ENCODE results near the gene MMP21.

Gene MMP21

DNA sequence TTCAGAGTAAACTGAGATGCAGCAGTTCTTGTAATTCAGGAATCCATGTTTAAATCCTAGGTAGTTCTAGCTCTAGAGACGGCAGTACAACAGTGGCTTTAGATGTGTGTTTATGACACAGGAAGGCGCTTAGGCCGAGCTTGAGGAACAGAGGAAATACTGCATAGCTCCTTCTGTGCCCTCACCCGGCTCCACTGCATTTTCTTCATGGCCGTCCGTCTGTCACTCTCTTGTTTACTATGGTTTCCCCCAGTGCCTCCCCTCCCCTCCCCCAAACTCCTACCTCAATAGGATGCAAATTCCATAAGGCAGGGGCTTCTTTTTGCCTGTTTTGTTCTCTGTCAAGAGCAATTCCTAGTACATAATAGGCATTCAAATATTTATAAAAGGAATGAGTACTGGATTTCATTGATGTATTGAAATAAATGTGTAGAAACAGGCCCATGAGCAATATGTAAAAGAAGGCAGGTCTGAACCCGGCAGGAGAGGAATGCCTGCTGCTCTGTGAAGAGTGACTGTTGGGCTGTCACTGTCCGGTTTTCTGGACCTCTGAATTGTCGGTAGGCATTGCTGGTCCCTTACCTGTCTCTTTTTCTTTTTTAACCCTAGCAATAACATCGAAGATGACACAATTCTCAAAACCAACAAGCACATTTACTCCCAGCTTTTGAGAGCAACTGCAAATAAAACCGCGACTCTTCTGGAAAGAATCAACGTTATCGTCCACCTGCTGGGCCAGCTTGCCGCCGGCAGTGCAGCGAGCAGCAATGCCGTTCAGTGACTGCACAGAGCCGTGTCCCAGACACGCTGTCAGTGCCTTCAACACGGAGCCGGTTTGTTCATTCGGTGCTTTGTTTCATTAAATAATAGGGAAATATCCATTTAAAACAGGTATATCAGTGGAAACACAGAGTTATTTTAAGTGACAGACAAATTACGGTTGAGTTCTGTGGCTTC is 12.7 kb downstream of the MMP21 start:
- TF ChIP-seq ZNF384 (IDR thresholded peaks at IDR 0.05) (no peak), L3MBTL2 (conservative IDR thresholded peaks at IDR 0.05) (no peak), ARNT (IDR thresholded peaks at IDR 0.05) (no peak), LEF1 (IDR thresholded peaks at IDR 0.05; ENCODE audit: borderline replicate concordance) (no peak), SUZ12 (IDR thresholded peaks at IDR 0.05) (no peak), FOXA1 (IDR thresholded peaks at IDR 0.05) (no peak), CTBP1 (IDR thresholded peaks at IDR 0.05; ENCODE audit: borderline replicate concordance) (no peak), NFRKB (IDR thresholded peaks at IDR 0.05) (no peak), TARDBP (IDR thresholded peaks at IDR 0.05) (no peak), ELF4 (IDR thresholded peaks at IDR 0.05) (no peak), SP1 (IDR thresholded peaks at IDR 0.05) (no peak), FOXM1 (IDR thresholded peaks at IDR 0.05; ENCODE audit: borderline replicate concordance) (no peak), FOXK2 (IDR thresholded peaks at IDR 0.05) (no peak), BHLHE40 (IDR thresholded peaks at IDR 0.05; ENCODE audit: borderline replicate concordance) (no peak), HDGF (IDR thresholded peaks at IDR 0.05; ENCODE audit: borderline replicate concordance) (no peak)
- TF ChIP-seq, protein P1, sequence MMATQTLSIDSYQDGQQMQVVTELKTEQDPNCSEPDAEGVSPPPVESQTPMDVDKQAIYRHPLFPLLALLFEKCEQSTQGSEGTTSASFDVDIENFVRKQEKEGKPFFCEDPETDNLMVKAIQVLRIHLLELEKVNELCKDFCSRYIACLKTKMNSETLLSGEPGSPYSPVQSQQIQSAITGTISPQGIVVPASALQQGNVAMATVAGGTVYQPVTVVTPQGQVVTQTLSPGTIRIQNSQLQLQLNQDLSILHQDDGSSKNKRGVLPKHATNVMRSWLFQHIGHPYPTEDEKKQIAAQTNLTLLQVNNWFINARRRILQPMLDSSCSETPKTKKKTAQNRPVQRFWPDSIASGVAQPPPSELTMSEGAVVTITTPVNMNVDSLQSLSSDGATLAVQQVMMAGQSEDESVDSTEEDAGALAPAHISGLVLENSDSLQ (IDR thresholded peaks at IDR 0.05): no peak
- ChIA-PET CTCF (no interaction called here), POLR2A (interaction anchor here (0.6 kb wide), 1 partner anchor 44 kb away, joined by 3 read pairs; the partner anchor contains the start of gene EDRF1)
- DNase-seq (ENCODE audit: extremely low spot score): no peak

DNA sequence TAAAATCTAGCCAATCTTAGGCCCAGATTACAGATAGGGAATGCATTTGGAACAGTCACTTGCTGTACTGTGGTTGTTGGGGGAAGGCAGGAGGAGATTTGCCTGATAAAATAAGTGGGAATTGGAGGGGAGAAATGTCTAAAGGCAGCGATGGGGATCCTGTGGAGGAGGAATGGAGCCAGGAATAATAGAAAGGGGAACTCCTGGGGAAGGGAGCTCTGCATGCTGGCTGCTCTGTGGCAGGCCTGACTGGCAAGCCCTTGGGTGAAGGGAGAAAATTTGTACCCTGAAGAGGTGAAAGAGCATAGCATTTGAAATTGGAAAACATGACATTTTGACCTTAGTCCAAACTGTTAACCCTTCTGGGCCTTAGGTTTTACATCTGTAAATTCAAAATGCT is 13.7 kb downstream of the MMP21 start:
- CTCF ChIA-PET: no interaction called here
- TF ChIP-seq LEF1 (IDR thresholded peaks at IDR 0.05; ENCODE audit: borderline replicate concordance) (no peak), BHLHE40 (IDR thresholded peaks at IDR 0.05; ENCODE audit: borderline replicate concordance) (no peak), L3MBTL2 (conservative IDR thresholded peaks at IDR 0.05) (no peak), CTBP1 (IDR thresholded peaks at IDR 0.05; ENCODE audit: borderline replicate concordance) (no peak), SP1 (IDR thresholded peaks at IDR 0.05) (no peak), FOXA1 (IDR thresholded peaks at IDR 0.05) (no peak), TARDBP (IDR thresholded peaks at IDR 0.05) (no peak), ELF4 (IDR thresholded peaks at IDR 0.05) (no peak), FOXM1 (IDR thresholded peaks at IDR 0.05; ENCODE audit: borderline replicate concordance) (no peak), NFRKB (IDR thresholded peaks at IDR 0.05) (no peak), SUZ12 (IDR thresholded peaks at IDR 0.05) (no peak), ZNF384 (IDR thresholded peaks at IDR 0.05) (no peak), HDGF (IDR thresholded peaks at IDR 0.05; ENCODE audit: borderline replicate concordance) (no peak), FOXK2 (IDR thresholded peaks at IDR 0.05) (no peak), ARNT (IDR thresholded peaks at IDR 0.05) (no peak)
- TF ChIP-seq, protein P1 (IDR thresholded peaks at IDR 0.05): no peak
- POLR2A ChIA-PET: interaction anchor here (0.6 kb wide), 1 partner anchor 43 kb away, joined by 3 read pairs; the partner anchor contains the start of gene EDRF1

DNA sequence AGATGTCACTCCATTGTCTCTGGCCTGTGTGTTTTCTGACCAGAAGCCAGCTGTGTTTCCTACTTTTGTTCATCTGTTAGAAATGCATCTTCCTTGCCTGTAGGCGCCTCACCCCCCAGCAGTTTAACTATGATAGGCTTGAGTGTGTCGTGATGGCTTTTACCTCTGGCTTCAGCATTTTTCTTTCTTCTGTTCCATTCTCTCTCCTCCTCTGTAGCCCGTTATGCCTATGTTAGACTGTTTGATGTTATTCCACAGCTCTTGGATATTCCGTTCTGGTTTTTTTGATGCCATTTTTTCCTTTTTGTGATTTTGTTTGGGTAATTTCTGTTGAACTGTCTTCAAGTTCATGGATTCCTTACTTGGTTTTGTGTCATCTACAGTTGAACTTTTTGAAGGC is 17.9 kb downstream of the MMP21 start:
- ChIA-PET CTCF (no interaction called here), POLR2A (no interaction called here)
- DNase-seq (ENCODE audit: extremely low spot score): no peak
- TF ChIP-seq SP1 (IDR thresholded peaks at IDR 0.05) (no peak), FOXA1 (IDR thresholded peaks at IDR 0.05) (no peak), CTBP1 (IDR thresholded peaks at IDR 0.05; ENCODE audit: borderline replicate concordance) (no peak), ELF4 (IDR thresholded peaks at IDR 0.05) (no peak), ARNT (IDR thresholded peaks at IDR 0.05) (no peak), TARDBP (IDR thresholded peaks at IDR 0.05) (no peak)

More for the DNA sequence above, 13.7 kb downstream of the MMP21 start:
- no peak for DNase-seq (ENCODE audit: extremely low spot score)

DNA sequence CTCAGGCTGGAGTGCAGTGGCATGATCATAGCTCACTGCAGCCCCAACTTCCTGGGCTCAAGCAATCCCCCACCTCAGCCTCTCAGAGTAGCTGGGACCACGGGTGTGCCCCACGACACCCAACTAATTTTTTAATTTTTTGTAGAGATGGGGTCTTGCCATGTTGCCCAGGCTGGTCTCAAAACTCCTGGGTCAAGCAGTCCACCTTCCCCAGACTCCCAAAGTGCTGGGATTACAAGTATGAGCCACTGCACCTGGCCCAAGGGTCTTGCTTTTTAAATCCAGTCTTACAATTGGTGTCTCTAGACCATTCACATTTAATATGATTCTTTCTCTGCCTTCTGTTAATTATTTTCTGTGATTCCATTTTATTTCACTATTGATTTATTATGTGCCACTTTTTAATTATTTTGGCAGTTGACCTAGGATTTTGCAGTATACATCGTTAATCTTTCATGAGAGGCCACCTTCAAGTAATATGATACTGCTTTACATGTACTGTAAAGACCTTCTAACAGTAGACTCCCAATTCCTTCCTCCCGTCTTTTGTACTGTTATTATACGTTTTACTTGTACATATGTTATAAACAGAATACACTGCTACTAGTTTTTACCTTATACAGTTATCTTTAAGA is 18.7 kb downstream of the MMP21 start:
- CTCF ChIA-PET: no interaction called here
- no peak for DNase-seq (ENCODE audit: extremely low spot score)
- POLR2A ChIA-PET: no interaction called here
- TF ChIP-seq FOXK2 (IDR thresholded peaks at IDR 0.05) (no peak), CTBP1 (IDR thresholded peaks at IDR 0.05; ENCODE audit: borderline replicate concordance) (no peak)
- TF ChIP-seq, protein P1 (IDR thresholded peaks at IDR 0.05): peak; percentile 77

DNA sequence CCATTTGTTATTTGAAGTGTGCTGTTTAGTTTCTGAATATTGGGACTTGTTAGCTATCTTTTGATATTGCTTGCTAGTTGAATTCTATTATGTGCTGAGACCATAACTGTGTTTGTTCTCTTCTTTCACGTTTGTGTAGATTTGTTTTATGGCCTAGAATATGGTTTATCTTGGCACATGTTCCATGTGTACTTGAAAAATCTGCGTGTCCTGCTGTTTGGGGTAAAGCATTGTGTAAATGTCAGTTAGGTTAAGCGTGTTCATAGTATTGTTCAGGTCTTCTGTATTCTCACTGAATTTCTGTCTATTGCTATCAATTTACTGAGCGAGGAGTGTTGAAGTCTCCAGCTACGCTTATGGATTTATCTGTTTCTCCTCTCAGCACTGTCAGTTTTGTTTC is 19.4 kb downstream of the MMP21 start:
- TF ChIP-seq FOXK2 (IDR thresholded peaks at IDR 0.05) (no peak), HDGF (IDR thresholded peaks at IDR 0.05; ENCODE audit: borderline replicate concordance) (no peak), SUZ12 (IDR thresholded peaks at IDR 0.05) (no peak)
- no peak for DNase-seq (ENCODE audit: extremely low spot score)
- ChIA-PET POLR2A (no interaction called here), CTCF (interaction anchor here (1.5 kb wide), 1 partner anchor 9 kb away, joined by 3 read pairs; no protein-coding TSS in a partner anchor)

DNA sequence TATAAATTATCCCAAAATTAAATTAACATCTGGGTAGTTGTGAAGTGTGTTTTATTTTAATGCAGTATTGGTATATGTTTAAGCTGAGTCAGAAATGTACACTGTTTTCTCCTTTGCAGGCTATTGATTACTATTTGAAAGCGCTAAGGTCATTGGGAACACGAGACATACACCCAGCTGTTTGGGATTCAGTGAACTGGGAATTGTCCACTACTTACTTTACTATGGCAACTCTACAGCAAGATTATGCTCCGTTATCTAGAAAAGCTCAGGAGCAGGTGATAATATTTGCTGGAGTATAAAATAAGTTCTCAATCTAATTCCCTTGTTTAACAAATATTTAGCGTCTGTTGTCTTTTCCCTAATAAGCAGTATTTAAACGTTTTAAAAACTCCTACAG is 28.2 kb downstream of the MMP21 start:
- no peak for TF ChIP-seq ARNT (IDR thresholded peaks at IDR 0.05)
- no peak for TF ChIP-seq SUZ12 (IDR thresholded peaks at IDR 0.05)
- no peak for TF ChIP-seq SP1 (IDR thresholded peaks at IDR 0.05)
- TF ChIP-seq HDGF (IDR thresholded peaks at IDR 0.05; ENCODE audit: borderline replicate concordance): no peak
- TF ChIP-seq TARDBP (IDR thresholded peaks at IDR 0.05): no peak
- TF ChIP-seq L3MBTL2 (conservative IDR thresholded peaks at IDR 0.05): no peak
- no peak for TF ChIP-seq FOXA1 (IDR thresholded peaks at IDR 0.05)
- TF ChIP-seq BHLHE40 (IDR thresholded peaks at IDR 0.05; ENCODE audit: borderline replicate concordance): no peak
- TF ChIP-seq ELF4 (IDR thresholded peaks at IDR 0.05): no peak
- TF ChIP-seq FOXK2 (IDR thresholded peaks at IDR 0.05): no peak
- TF ChIP-seq LEF1 (IDR thresholded peaks at IDR 0.05; ENCODE audit: borderline replicate concordance): no peak
- no peak for TF ChIP-seq ZNF384 (IDR thresholded peaks at IDR 0.05)
- TF ChIP-seq, protein P1 (IDR thresholded peaks at IDR 0.05): no peak
- TF ChIP-seq CTBP1 (IDR thresholded peaks at IDR 0.05; ENCODE audit: borderline replicate concordance): no peak
- TF ChIP-seq FOXM1 (IDR thresholded peaks at IDR 0.05; ENCODE audit: borderline replicate concordance): no peak
- TF ChIP-seq NFRKB (IDR thresholded peaks at IDR 0.05): no peak
- POLR2A ChIA-PET: no interaction called here
- CTCF ChIA-PET: no interaction called here
- no peak for DNase-seq (ENCODE audit: extremely low spot score)
